Suprapubic skin (tissue), 4 donors: ENCODE measurements around the gene RELN. TPM values are rescaled to one million over a fixed set of nuclear protein-coding genes. Genes with fewer than 3 reads are reported as not detected.

Source experiments
- DNase-seq, 2 donors: peaks; one replicate each; pipeline ENCODE4 v3.0.0-alpha.2; 2019; ENCODE audit warnings: low spot score in 2 of 2
- H3K27ac ChIP-seq: fragments of 200-600 bp; sonication (generic); one replicate; pipeline ENCODE4 v1.5.1; 2019
- H3K27me3 ChIP-seq: fragments of 200-600 bp; sonication (generic); one replicate; pipeline ENCODE4 v1.5.1; 2019
- H3K36me3 ChIP-seq: fragments of 200-600 bp; sonication (generic); one replicate; pipeline ENCODE4 v1.5.1; 2019
- H3K4me1 ChIP-seq: fragments of 200-600 bp; sonication (generic); one replicate; pipeline ENCODE4 v1.5.1; 2019
- H3K4me3 ChIP-seq: fragments of 200-600 bp; sonication (generic); one replicate; pipeline ENCODE4 v1.5.1; 2019; ENCODE audit warnings: mild to moderate bottlenecking
- H3K9me3 ChIP-seq: fragments of 200-600 bp; sonication (generic); one replicate; pipeline ENCODE4 v1.5.1; 2019
- CTCF ChIP-seq, 2 donors: fragments of 200-600 bp in 1 of 2; fragments of 450-650 bp in 1 of 2; sonication (generic) in 1 of 2; IDR thresholded peaks; one replicate each; pipeline ENCODE4 v1.5.1; 2016 to 2019; ENCODE audit warnings: antibody characterized with exemption in 2 of 2, mild to moderate bottlenecking in 1 of 2, moderate library complexity in 1 of 2
- EP300 ChIP-seq: sonication (generic); formaldehyde crosslinking; IDR thresholded peaks from one replicate; pipeline ENCODE4 v1.6.1; 2017; ENCODE audit warnings: antibody characterized with exemption
- POLR2A ChIP-seq, 2 donors: fragments of 450-650 bp; IDR thresholded peaks; one replicate each; pipeline ENCODE4 v1.6.1; 2017; ENCODE audit warnings: antibody characterized with exemption in 2 of 2, mild to moderate bottlenecking in 2 of 2, moderate library complexity in 2 of 2
- POLR2AphosphoS5 ChIP-seq, 3 donors: sonication (generic); formaldehyde crosslinking; IDR thresholded peaks; one replicate each; pipeline ENCODE4 v1.6.1; 2017; ENCODE audit warnings: antibody characterized with exemption in 3 of 3
- WGBS: methylation state at CpG from one replicate; pipeline ENCODE4 v1.1.5; 2018; 5-methylcytosine and 5-hydroxymethylcytosine counted together
- total RNA-seq, 4 donors: library from RNA; depleted of rRNA; stranded (reverse); fragments of >200 nt; gene quantifications; one replicate each; pipeline ENCODE4 v1.1.0, GENCODE V29; 2016

The RELN gene
- total RNA-seq, 4 donors from 2014 or later, result 0.72 to 1.8 (median 1.3) TPM

- no peak overlapping the region for H3K4me3 ChIP-seq
- no peaks in the 10 kb centered on the region for H3K27me3 ChIP-seq
- no peaks in the 10 kb centered on the region for H3K9me3 ChIP-seq
- WGBS, result 49% methylated on average over 4 of the region's 4 CpGs
- H3K36me3 ChIP-seq, result no peaks in the 10 kb centered on the region
- no peak for DNase-seq
- no peaks in the 10 kb centered on the region for H3K4me1 ChIP-seq
- no peak for TF ChIP-seq CTCF (IDR thresholded peaks at IDR 0.05)
- TF ChIP-seq POLR2AphosphoS5 (IDR thresholded peaks at IDR 0.05), result no peak
- TF ChIP-seq POLR2A (IDR thresholded peaks at IDR 0.05), result no peak
- TF ChIP-seq EP300, result no peak
- H3K27ac ChIP-seq, result no peak overlapping the region
Measured at GRCh38 chr7:103533761-103534160, 455.7 kb downstream of the RELN start.

GRCh38 chr7:103532955-103533354, 456.5 kb downstream of the RELN start:
- Histone ChIP-seq H3K4me1 (no peaks in the 10 kb centered on the region), H3K27ac (no peak overlapping the region), H3K4me3 (no peak overlapping the region), H3K9me3 (no peaks in the 10 kb centered on the region), H3K27me3 (no peaks in the 10 kb centered on the region), H3K36me3 (no peaks in the 10 kb centered on the region)
- DNase-seq, result no peak
- WGBS, result 86% methylated on average over 5 of the region's 5 CpGs
- no peak for TF ChIP-seq POLR2AphosphoS5 (IDR thresholded peaks at IDR 0.05)

GRCh38 chr7:103528152-103528551, 461.3 kb downstream of the RELN start:
- Histone ChIP-seq H3K27me3 (no peaks in the 10 kb centered on the region), H3K9me3 (no peaks in the 10 kb centered on the region), H3K27ac (no peak overlapping the region), H3K4me3 (no peak overlapping the region), H3K36me3 (no peaks in the 10 kb centered on the region), H3K4me1 (no peaks in the 10 kb centered on the region)
- no peak for DNase-seq
- 83% methylated on average over 2 of the region's 2 CpGs for WGBS
- TF ChIP-seq POLR2AphosphoS5 (IDR thresholded peaks at IDR 0.05) (no peak), EP300 (no peak), CTCF (IDR thresholded peaks at IDR 0.05) (no peak), POLR2A (IDR thresholded peaks at IDR 0.05) (no peak)

GRCh38 chr7:103525937-103526336, 463.5 kb downstream of the RELN start:
- no peak overlapping the region for H3K4me3 ChIP-seq
- H3K4me1 ChIP-seq, result no peaks in the 10 kb centered on the region
- no peaks in the 10 kb centered on the region for H3K9me3 ChIP-seq
- H3K27ac ChIP-seq, result no peak overlapping the region
- H3K36me3 ChIP-seq, result no peaks in the 10 kb centered on the region
- H3K27me3 ChIP-seq, result no peaks in the 10 kb centered on the region
- WGBS, result 67% methylated on average over 1 of the region's 1 CpG
- TF ChIP-seq POLR2A (IDR thresholded peaks at IDR 0.05) (no peak), EP300 (no peak), POLR2AphosphoS5 (IDR thresholded peaks at IDR 0.05) (no peak), CTCF (IDR thresholded peaks at IDR 0.05) (no peak)
- no peak for DNase-seq

GRCh38 chr7:103524042-103524907, 465.2 kb downstream of the RELN start:
- Histone ChIP-seq H3K4me3 (no peak overlapping the region), H3K9me3 (no peaks in the 10 kb centered on the region), H3K27ac (no peak overlapping the region), H3K27me3 (no peaks in the 10 kb centered on the region), H3K36me3 (no peaks in the 10 kb centered on the region), H3K4me1 (no peaks in the 10 kb centered on the region)
- no peak for TF ChIP-seq POLR2AphosphoS5 (IDR thresholded peaks at IDR 0.05)
- TF ChIP-seq POLR2A (IDR thresholded peaks at IDR 0.05), result no peak
- no peak for TF ChIP-seq EP300
- TF ChIP-seq CTCF (IDR thresholded peaks at IDR 0.05), result no peak
- no peak for DNase-seq
- 21% methylated on average over 9 of the region's 9 CpGs for WGBS
